GM18951 (cell line): ENCODE results near the gene STX16.

ENCODE experiments used
- POLR2A ChIP-seq: IDR thresholded peaks from 4 replicates; pipeline ENCODE4 v1.6.1; 2011; ENCODE audit warnings: mild to moderate bottlenecking; ENCODE audit not compliant: insufficient read length, insufficient read depth; ENCODE audit errors: extremely low read depth
- in situ Hi-C: fragments of 300-500 bp; cut with MboI; formaldehyde crosslinking; loops from one replicate; pipeline ENCODE4 v1.12.0; 2022; ENCODE audit warnings: low sequenced_read_pairs, mixed read lengths, inconsistent platforms; ENCODE audit not compliant: unreplicated experiment

STX16 gene

GRCh38 chr20:58690396-58691135 lies 39.5 kb downstream of the STX16 start:
- in situ Hi-C loops: no loop called here

GRCh38 chr20:58691773-58692578 lies 40.9 kb downstream of the STX16 start:
- in situ Hi-C loops: no loop called here
- no peak for TF ChIP-seq POLR2A

More at GRCh38 chr20:58690396-58691135, 39.5 kb downstream of the STX16 start:
- TF ChIP-seq POLR2A: no peak

- TF ChIP-seq POLR2A: peak; percentile 39
- in situ Hi-C loops: no loop called here
Observed at GRCh38 chr20:58692579-58693225, 41.6 kb downstream of the STX16 start, which contains the start of gene NPEPL1. TSS of gene NPEPL1 (plus strand) at chr20:58692800. CDS start at chr20:58692901, 101 bp downstream.

- no peak for TF ChIP-seq POLR2A
- in situ Hi-C loops: no loop called here
Observed at GRCh38 chr20:58693226-58694006, 42.3 kb downstream of the STX16 start.

- in situ Hi-C loops: no loop called here
- no peak for TF ChIP-seq POLR2A
Observed at GRCh38 chr20:58694241-58695083, 43.4 kb downstream of the STX16 start.

DNA sequence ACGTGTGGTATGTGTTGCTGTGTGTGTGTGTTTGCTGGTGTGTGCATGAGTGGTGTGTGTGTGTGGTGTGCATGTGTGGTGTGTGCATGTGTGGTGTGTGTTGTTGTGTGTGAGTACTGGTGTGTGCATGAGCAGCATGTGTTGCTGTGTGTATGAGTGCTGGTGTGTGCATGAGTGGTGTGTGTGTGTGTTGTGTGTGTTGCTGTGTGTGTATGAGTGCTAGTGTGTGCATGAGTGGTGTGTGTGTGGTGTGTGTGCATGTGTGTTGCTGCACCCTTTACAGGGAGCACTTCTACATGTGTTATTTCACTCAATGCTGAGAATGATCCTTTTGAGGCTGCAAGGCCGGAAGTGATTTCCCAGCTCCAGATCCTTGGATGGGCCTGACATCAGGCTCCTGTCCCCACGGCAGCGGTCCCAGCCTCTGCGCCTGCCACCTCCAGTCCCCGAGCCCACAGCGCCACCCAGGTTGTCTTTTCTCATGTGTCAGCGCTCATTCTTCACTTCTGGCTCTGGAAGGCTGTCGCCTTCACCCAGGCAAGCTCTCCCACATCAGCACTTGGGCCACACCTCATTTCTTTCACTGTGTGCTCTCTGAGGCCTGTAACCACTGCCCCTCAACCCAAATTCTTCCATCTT lies 44.1 kb downstream of the STX16 start:
- in situ Hi-C loops: no loop called here
- TF ChIP-seq POLR2A: no peak

DNA sequence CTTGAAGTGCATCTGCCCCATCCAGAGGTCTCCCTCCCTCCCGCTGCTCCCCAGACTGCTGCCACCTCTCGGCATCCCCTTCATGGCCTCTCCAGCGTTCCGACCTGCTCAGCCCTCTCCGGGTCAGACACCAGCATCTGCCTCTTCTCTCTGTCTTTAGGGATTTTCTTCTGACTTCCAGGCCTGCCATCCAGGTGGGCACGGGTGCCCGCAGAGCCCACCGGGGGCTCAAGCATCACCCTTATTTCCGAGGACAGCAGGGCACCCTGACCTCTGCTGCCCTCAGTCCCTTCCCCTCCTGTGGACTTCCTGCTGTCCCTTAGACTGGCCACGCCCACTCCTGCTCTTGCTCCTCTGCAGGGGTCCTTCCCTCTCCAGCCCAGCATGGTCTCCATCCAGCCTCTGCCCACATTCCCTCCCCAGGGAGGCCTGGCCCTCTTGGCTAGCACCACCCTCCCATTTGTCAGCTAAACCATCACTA lies 44.9 kb downstream of the STX16 start:
- in situ Hi-C loops: no loop called here
- no peak for TF ChIP-seq POLR2A

DNA sequence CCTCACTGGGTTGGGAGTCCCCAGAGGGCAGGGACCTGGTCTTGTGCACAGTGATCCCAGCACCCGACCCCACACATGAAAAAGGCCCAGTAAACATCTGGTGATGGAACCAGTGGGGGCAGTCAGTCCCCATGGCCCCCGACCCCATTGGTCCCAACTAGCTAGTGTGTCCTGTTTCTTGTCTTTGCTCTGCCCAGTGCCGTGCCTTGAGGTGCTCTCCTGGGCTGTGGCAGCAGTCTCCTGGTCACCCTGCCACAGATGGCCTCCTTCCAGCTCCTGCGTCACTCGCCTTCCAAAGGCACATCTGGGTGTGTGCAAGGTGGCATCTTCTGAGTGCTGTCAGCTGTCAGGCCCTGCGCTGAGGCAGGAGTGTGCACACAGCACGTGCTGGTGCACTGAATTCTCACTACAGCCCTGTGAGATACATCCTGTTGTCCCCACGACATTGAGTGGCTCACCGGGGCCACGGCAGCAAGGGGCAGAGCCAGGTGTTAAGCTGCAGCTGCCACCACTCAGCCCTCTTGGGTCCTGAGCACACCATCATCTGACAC lies 45.4 kb downstream of the STX16 start:
- TF ChIP-seq POLR2A: no peak
- in situ Hi-C loops: no loop called here

DNA sequence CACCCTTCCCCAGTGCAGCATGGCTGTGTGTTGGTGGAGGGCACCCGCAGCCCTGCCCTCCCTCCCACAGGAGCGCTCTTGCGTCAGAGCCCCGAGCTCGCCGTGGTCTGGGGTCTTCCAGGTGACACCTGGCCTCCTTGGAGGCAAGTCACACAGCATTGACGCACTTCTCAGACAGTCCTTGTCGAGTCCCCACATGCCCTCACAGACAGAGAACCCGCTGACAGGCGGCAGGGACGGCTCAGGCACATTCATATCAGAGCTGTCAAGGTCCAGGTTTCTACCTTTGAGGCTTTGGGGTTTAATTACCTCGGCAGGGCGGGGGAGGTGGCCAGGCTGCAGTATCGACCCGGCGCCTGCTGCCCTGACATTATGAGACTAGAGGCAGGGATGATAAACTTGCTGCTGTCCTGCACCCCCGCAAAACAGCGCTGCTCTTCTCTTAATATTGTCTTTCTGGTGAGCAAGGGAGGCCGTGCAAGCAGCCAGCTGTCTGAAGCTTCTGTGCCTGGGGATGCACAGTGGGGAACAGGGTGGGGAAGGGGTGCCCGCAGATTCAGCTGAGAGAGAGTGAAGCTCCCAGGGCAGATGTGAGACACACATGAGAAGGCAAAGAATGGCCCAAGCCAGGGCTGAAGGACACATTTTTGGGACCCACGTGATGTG lies 46.3 kb downstream of the STX16 start:
- in situ Hi-C loops: no loop called here

DNA sequence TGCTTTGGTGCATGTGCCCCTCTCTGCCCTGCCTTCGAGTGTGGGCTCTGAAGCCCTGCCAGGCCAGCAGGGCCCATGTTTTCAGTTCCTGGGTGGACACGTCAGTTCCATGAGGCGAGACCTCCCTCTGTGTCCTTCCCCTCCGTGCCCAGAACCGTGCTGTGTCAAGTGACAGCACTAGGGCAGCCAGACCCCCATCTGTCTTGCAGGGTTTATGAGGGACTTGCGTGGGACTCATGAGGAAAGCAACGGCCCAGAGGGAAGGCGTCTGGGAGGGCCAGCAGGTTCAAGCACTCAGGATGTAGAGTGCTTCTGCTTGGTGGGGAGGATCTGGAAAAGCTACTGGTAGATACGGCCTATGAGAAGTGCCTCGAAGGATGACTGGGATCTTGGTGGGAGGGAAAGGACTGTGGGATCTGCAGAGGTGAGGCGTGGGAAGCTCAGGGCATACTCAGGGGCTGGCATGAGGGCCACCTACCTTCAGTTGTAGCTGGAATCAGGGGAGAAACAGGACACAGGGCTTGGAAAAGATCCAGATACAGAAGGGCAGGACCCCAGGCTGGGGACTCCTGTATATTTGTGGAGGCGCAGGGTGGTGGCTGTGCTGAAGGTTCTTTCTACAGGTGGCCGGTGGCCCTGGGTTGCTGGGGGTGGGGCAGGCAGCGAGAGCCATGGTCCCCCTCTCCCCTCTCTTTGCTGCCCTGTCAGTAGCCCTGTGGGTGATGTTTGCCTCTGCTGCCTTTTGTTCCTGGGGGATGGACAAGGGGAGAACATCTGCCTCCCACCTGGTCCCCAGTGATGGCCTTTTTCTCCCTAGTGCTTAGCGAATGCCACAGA lies 47.0 kb downstream of the STX16 start:
- TF ChIP-seq POLR2A: no peak
- in situ Hi-C loops: no loop called here

More for the DNA sequence above, 46.3 kb downstream of the STX16 start:
- no peak for TF ChIP-seq POLR2A
